ENCODE data around the gene SPEF1. TPM values are rescaled to one million over a fixed set of nuclear protein-coding genes. Genes with fewer than 3 reads are reported as not detected.

SPEF1 gene
- total RNA-seq, 1 experiment from 2014 or later = not detected

DNA sequence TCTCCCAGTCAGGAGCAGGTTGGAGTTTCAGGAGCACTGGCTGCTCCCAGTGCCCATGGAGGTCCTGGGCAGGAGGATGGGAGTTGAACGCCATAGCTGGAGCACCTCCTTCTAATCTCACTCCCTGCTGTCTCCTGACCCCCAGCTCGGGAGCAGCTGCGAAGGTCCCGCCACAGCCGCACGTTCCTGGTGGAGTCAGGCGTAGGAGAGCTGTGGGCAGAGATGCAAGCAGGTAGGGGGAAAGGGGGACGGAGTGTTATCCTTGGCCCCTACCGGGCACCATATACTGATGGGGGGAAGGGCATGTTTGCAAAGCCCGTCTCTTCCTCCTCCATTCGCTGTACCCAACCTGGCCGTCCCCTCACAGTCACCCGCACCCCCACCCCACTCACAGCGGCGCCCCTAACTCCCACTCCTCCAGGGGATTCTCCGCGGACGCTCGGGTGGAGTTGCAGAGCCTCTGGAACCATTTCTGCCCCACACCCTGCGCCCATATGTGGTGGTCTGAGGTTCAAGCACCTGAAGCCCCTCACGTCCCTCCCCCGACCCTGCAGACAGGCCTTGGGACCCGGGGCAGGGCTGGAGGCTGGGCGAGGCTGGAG, 32.1 kb downstream of the SPEF1 start:
- Histone ChIP-seq H3K9me3 (ENCODE audit: low read length) (no peaks in the 10 kb centered on the region), H4K20me1 (ENCODE audit: insufficient read depth, low read depth, low read length) (peaks cover 9% of the 10 kb centered on the region; the same call in 1 of the 2 replicates), H3K9me2 (replicated peaks; ENCODE audit: insufficient read depth, low read length) (no peaks in the 10 kb centered on the region), H3K4me2 (ENCODE audit: low read depth, low read length, poor library complexity, severe bottlenecking) (no peak overlapping the region), H3K4me3 (ENCODE audit: low read length) (no peak overlapping the region), H3K27ac (ENCODE audit: low read length) (no peak overlapping the region), H3K9ac (ENCODE audit: low read length) (no peak overlapping the region), H2AFZ (ENCODE audit: low read length) (no peak overlapping the region), H3K4me1 (ENCODE audit: low read length) (no peaks in the 10 kb centered on the region), H3K27me3 (ENCODE audit: low read length) (no peaks in the 10 kb centered on the region), H3K79me2 (ENCODE audit: low read length) (no peaks in the 10 kb centered on the region), H3K36me3 (ENCODE audit: insufficient read depth, low read length) (peaks cover 4% of the 10 kb centered on the region; the same call in 1 of the 2 replicates)
- no peak for DNase-seq

DNA sequence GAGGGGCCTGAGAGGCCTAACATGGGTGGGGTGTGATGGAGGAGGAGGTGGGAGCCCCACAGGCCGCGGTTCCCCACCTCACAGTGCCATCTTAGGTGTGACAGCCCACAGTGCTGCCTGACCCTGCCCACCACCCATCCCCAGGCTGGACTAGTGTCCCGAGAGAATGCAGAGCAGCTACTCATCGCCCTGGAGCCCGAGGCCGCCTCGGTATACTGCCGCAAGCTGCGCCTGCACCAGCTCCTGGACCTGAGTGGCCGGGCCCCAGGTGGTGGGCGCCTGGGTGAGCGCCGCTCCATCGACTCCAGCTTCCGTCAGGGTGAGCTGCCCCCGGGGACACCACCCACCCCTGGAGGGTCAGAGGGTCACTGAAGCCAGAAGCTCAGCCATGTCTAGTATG, 33.2 kb downstream of the SPEF1 start:
- DNase-seq = no peak
- Histone ChIP-seq H3K9me3 (ENCODE audit: low read length) (no peaks in the 10 kb centered on the region), H3K4me1 (ENCODE audit: low read length) (no peaks in the 10 kb centered on the region)

DNA sequence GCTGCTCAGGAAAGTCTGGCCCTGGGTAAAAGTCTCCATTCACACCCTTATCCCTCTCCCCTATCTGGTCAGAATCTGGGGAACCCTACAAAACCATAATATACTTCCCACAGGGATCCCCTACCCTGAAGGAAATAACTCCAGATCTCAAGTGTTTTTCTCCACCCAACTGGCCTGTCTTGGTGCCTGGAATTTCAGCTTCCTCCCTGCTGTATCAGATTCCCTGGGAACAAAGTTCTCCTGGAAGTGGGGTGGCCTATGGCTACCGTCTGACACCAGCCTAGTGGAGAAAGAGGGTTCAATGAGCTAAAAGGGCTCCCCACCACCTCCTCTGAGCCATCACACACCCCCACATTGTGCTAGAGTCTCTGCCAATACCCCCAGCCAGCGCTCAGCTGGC, 33.8 kb downstream of the SPEF1 start:
- no peaks in the 10 kb centered on the region for H3K27me3 ChIP-seq (ENCODE audit: low read length)
- H3K79me2 ChIP-seq (ENCODE audit: low read length) = no peaks in the 10 kb centered on the region
- no peaks in the 10 kb centered on the region for H3K36me3 ChIP-seq (ENCODE audit: insufficient read depth, low read length)

More for the DNA sequence above, 33.2 kb downstream of the SPEF1 start:
- H3K9me2 ChIP-seq (replicated peaks; ENCODE audit: insufficient read depth, low read length) = no peaks in the 10 kb centered on the region
- H2AFZ ChIP-seq (ENCODE audit: low read length) = no peak overlapping the region
- H3K79me2 ChIP-seq (ENCODE audit: low read length) = no peaks in the 10 kb centered on the region
- H3K36me3 ChIP-seq (ENCODE audit: insufficient read depth, low read length) = peaks cover 4% of the 10 kb centered on the region; the same call in 1 of the 2 replicates
- no peak overlapping the region for H3K4me3 ChIP-seq (ENCODE audit: low read length)
- H3K27me3 ChIP-seq (ENCODE audit: low read length) = no peaks in the 10 kb centered on the region
- no peak overlapping the region for H3K9ac ChIP-seq (ENCODE audit: low read length)
- H3K4me2 ChIP-seq (ENCODE audit: low read depth, low read length, poor library complexity, severe bottlenecking) = no peak overlapping the region
- no peak overlapping the region for H3K27ac ChIP-seq (ENCODE audit: low read length)
- H4K20me1 ChIP-seq (ENCODE audit: insufficient read depth, low read depth, low read length) = peaks cover 9% of the 10 kb centered on the region; the same call in 1 of the 2 replicates

DNA sequence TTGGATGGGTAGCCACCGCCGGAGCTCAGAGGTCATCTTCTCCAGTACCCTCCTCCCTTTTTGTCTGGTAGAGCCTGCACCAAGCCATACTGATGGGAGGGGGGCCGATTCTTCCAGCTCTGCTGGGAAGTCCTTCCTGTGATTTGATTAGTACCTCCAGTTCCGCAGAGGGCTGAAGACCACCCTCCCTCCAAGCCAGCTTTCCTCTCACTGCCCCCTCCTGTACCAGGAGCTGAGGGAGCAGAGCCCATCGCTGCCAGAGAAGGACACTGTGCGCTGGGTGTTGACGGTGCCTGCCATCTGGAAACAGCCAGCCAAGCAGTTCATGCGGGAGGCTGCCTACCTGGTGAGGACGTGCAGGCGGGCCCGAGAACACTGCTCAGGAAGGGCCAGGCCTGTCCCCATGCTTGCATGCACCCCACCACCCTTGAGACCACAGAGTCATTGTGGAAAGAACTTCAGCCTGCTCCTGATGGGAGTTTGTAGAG, 35.5 kb downstream of the SPEF1 start:
- H2AFZ ChIP-seq (ENCODE audit: low read length) = no peak overlapping the region

More for the DNA sequence above, 33.8 kb downstream of the SPEF1 start:
- Histone ChIP-seq H4K20me1 (ENCODE audit: insufficient read depth, low read depth, low read length) (peaks cover 8% of the 10 kb centered on the region; the same call in 1 of the 2 replicates), H3K9me3 (ENCODE audit: low read length) (no peaks in the 10 kb centered on the region), H3K4me2 (ENCODE audit: low read depth, low read length, poor library complexity, severe bottlenecking) (no peak overlapping the region), H3K9me2 (replicated peaks; ENCODE audit: insufficient read depth, low read length) (no peaks in the 10 kb centered on the region), H3K27ac (ENCODE audit: low read length) (no peak overlapping the region), H3K4me3 (ENCODE audit: low read length) (no peak overlapping the region), H3K9ac (ENCODE audit: low read length) (no peak overlapping the region), H2AFZ (ENCODE audit: low read length) (no peak overlapping the region), H3K4me1 (ENCODE audit: low read length) (no peaks in the 10 kb centered on the region)
- no peak for DNase-seq

DNA sequence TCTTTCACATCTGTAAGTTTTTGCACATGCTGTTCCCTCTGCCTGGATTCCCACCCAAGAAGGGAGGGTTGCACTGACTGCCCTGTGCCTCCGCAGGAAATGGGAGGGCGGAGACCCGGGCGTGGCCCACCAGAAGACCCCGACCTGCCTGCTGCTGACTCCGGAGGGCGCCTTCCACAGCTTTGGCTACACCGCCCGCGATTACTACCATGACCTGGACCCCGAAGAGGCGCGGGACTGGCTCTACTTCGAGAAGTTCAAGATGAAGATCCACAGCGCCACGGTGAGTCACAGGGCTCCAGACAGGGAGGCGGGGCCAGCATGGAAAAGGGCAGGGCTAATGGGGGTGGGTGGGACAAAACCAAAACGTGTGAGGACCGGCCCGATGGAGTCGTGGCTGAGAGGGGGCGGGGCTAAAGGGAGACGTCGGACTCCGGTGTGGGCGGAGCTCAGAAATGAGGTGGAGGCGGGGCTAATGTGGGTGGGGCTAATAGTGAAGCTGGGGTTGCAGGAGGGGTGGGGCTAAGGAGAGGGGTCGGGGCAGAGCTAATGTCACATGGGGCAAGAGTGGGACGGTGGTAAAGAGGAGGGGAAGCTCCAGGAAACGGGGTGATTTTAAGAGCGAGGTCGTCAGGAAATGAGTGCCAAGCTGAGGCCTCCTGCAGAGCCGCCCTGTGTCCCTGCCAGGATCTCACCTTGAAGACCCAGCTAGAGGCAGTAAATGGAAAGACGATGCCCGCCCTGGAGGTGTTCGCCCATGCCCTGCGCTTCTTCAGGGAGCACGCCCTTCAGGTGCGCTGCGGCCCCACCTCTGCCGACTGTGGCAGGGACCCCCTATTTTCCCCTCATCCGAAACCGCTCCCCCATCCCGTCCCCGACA, 36.2 kb downstream of the SPEF1 start:
- Histone ChIP-seq H3K27me3 (ENCODE audit: low read length) (no peaks in the 10 kb centered on the region), H3K27ac (ENCODE audit: low read length) (no peak overlapping the region), H2AFZ (ENCODE audit: low read length) (no peak overlapping the region), H3K9me2 (replicated peaks; ENCODE audit: insufficient read depth, low read length) (no peaks in the 10 kb centered on the region), H3K9ac (ENCODE audit: low read length) (no peak overlapping the region), H3K4me2 (ENCODE audit: low read depth, low read length, poor library complexity, severe bottlenecking) (no peak overlapping the region), H4K20me1 (ENCODE audit: insufficient read depth, low read depth, low read length) (peaks cover under 1% of the 10 kb centered on the region; the same call in 1 of the 2 replicates), H3K36me3 (ENCODE audit: insufficient read depth, low read length) (no peaks in the 10 kb centered on the region), H3K79me2 (ENCODE audit: low read length) (no peaks in the 10 kb centered on the region), H3K4me3 (ENCODE audit: low read length) (no peak overlapping the region), H3K4me1 (ENCODE audit: low read length) (no peaks in the 10 kb centered on the region), H3K9me3 (ENCODE audit: low read length) (no peaks in the 10 kb centered on the region)
- peak; percentile 92 for DNase-seq

More for the DNA sequence above, 35.5 kb downstream of the SPEF1 start:
- Histone ChIP-seq H3K4me3 (ENCODE audit: low read length) (no peak overlapping the region), H3K27me3 (ENCODE audit: low read length) (no peaks in the 10 kb centered on the region), H3K36me3 (ENCODE audit: insufficient read depth, low read length) (no peaks in the 10 kb centered on the region), H3K4me2 (ENCODE audit: low read depth, low read length, poor library complexity, severe bottlenecking) (no peak overlapping the region), H4K20me1 (ENCODE audit: insufficient read depth, low read depth, low read length) (peaks cover 4% of the 10 kb centered on the region; the same call in 1 of the 2 replicates), H3K79me2 (ENCODE audit: low read length) (no peaks in the 10 kb centered on the region), H3K9me2 (replicated peaks; ENCODE audit: insufficient read depth, low read length) (no peaks in the 10 kb centered on the region), H3K27ac (ENCODE audit: low read length) (no peak overlapping the region), H3K4me1 (ENCODE audit: low read length) (no peaks in the 10 kb centered on the region), H3K9ac (ENCODE audit: low read length) (no peak overlapping the region), H3K9me3 (ENCODE audit: low read length) (no peaks in the 10 kb centered on the region)
- no peak for DNase-seq

DNA sequence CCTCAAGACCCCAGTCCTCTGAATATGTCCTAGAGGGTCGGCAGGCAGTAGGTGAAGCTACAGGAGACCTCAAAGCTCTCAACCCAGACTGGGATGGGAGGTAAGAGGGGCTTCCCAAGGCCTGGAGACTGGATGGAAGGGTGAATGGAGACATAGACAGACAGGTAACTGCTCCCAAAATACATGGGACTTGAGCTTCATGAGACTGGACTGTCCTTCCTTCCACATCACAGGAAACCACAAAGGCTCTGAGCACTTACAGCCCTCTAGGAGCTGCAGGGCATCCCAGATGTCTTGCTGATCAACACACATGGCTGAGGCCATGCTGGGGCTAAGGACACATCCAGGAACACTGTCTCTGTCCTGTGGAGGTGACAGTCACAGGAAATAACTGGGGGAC, 37.2 kb downstream of the SPEF1 start:
- Histone ChIP-seq H3K4me3 (ENCODE audit: low read length) (no peak overlapping the region), H3K27me3 (ENCODE audit: low read length) (no peaks in the 10 kb centered on the region), H3K9me3 (ENCODE audit: low read length) (no peaks in the 10 kb centered on the region), H2AFZ (ENCODE audit: low read length) (no peak overlapping the region), H3K9ac (ENCODE audit: low read length) (no peak overlapping the region), H3K79me2 (ENCODE audit: low read length) (no peaks in the 10 kb centered on the region), H3K27ac (ENCODE audit: low read length) (no peak overlapping the region), H4K20me1 (ENCODE audit: insufficient read depth, low read depth, low read length) (no peaks in the 10 kb centered on the region; the same call in 1 of the 2 replicates), H3K4me1 (ENCODE audit: low read length) (no peaks in the 10 kb centered on the region), H3K36me3 (ENCODE audit: insufficient read depth, low read length) (no peaks in the 10 kb centered on the region), H3K9me2 (replicated peaks; ENCODE audit: insufficient read depth, low read length) (no peaks in the 10 kb centered on the region), H3K4me2 (ENCODE audit: low read depth, low read length, poor library complexity, severe bottlenecking) (no peak overlapping the region)
- DNase-seq = no peak

DNA sequence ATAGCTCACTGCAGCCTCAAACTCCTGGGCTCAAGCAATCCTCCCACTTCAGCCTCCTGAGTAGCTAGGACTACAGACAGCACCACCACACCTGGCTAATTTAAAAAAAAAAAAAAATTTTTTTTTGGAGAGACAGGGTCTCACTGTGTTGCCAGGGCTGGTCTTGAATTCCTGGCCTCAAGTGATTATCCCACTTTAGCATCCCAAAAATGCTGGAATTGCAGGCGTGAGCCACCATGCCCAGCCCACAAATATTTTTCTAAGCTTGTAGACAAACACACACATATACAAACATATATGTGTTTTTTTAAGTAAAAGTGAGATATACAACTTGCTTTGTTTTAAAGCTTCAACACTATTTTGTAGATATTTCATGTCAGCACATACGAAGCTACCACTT, 38.0 kb downstream of the SPEF1 start:
- Histone ChIP-seq H3K36me3 (ENCODE audit: insufficient read depth, low read length) (no peaks in the 10 kb centered on the region), H2AFZ (ENCODE audit: low read length) (no peak overlapping the region), H3K4me3 (ENCODE audit: low read length) (no peak overlapping the region), H3K4me2 (ENCODE audit: low read depth, low read length, poor library complexity, severe bottlenecking) (no peak overlapping the region), H3K9ac (ENCODE audit: low read length) (no peak overlapping the region), H3K79me2 (ENCODE audit: low read length) (no peaks in the 10 kb centered on the region), H3K9me3 (ENCODE audit: low read length) (no peaks in the 10 kb centered on the region), H4K20me1 (ENCODE audit: insufficient read depth, low read depth, low read length) (no peaks in the 10 kb centered on the region; the same call in 1 of the 2 replicates), H3K4me1 (ENCODE audit: low read length) (no peaks in the 10 kb centered on the region), H3K27ac (ENCODE audit: low read length) (no peak overlapping the region), H3K27me3 (ENCODE audit: low read length) (no peaks in the 10 kb centered on the region), H3K9me2 (replicated peaks; ENCODE audit: insufficient read depth, low read length) (no peaks in the 10 kb centered on the region)
- no peak for DNase-seq

DNA sequence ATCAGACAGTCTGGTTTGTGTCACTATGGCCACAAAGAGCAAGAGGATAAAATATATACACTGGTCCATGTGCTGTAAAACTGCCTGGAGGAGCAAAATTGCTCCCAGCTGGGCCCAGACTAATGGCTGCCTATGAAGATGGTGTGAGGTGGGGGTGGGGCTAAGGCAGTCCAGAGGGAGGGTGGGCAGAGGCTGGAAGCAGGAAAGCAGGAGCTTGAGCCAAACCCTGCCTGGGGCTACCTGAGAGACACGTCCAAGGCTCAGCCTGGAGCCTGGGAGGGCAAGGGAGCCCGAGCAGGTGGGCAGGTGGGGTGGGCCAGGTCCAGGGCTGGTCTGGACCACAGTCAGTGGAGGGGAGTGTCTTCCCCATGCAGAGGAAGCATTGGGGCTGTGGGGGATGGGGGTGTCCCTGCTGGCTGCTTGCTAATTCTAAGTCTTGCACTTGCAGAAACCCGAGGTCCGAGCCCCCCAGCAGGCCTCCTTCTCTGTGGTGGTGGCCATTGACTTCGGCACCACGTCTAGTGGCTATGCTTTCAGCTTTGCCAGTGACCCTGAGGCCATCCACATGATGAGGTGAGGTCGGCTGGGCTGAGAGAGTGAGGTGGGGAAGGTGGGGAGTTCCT, 39.3 kb downstream of the SPEF1 start:
- H3K4me3 ChIP-seq (ENCODE audit: low read length) = no peak overlapping the region
- H2AFZ ChIP-seq (ENCODE audit: low read length) = no peak overlapping the region
- no peaks in the 10 kb centered on the region for H3K9me3 ChIP-seq (ENCODE audit: low read length)
- no peaks in the 10 kb centered on the region for H3K9me2 ChIP-seq (replicated peaks; ENCODE audit: insufficient read depth, low read length)
- no peak overlapping the region for H3K4me2 ChIP-seq (ENCODE audit: low read depth, low read length, poor library complexity, severe bottlenecking)
- no peaks in the 10 kb centered on the region for H3K36me3 ChIP-seq (ENCODE audit: insufficient read depth, low read length)
- DNase-seq = no peak
- no peaks in the 10 kb centered on the region; the same call in 1 of the 2 replicates for H4K20me1 ChIP-seq (ENCODE audit: insufficient read depth, low read depth, low read length)
- no peaks in the 10 kb centered on the region for H3K27me3 ChIP-seq (ENCODE audit: low read length)
- no peak overlapping the region for H3K9ac ChIP-seq (ENCODE audit: low read length)
- H3K27ac ChIP-seq (ENCODE audit: low read length) = no peak overlapping the region
- H3K79me2 ChIP-seq (ENCODE audit: low read length) = no peaks in the 10 kb centered on the region
- H3K4me1 ChIP-seq (ENCODE audit: low read length) = no peaks in the 10 kb centered on the region
